RCC 7860 (cell line): ENCODE measurements around the gene P3H4.

Source experiments
- DNase-seq: peaks from one replicate; pipeline ENCODE4 v3.0.0-alpha.2; 2015; ENCODE audit warnings: low spot score
- FAIRE-seq: peaks from 2 replicates; lab custom pipeline; 2012; peaks lifted over from hg19 to GRCh38; lab: Jason Lieb, UNC

P3H4 gene

DNA sequence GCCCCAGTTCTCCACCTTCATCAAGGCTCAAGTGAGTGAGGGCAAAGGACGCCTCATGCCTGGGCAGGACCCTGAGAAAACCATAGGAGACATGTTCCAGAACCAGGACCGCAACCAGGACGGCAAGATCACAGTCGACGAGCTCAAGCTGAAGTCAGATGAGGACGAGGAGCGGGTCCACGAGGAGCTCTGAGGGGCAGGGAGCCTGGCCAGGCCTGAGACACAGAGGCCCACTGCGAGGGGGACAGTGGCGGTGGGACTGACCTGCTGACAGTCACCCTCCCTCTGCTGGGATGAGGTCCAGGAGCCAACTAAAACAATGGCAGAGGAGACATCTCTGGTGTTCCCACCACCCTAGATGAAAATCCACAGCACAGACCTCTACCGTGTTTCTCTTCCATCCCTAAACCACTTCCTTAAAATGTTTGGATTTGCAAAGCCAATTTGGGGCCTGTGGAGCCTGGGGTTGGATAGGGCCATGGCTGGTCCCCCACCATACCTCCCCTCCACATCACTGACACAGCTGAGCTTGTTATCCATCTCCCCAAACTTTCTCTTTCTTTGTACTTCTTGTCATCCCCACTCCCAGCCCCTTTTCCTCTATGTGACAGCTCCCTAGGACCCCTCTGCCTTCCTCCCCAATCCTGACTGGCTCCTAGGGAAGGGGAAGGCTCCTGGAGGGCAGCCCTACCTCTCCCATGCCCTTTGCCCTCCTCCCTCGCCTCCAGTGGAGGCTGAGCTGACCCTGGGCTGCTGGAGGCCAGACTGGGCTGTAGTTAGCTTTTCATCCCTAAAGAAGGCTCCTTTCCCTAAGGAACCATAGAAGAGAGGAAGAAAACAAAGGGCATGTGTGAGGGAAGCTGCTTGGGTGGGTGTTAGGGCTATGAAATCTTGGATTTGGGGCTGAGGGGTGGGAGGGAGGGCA lies 10.7 kb upstream of the P3H4 start:
- no peak for DNase-seq
- no peak for FAIRE-seq

- FAIRE-seq (no peak), DNase-seq (no peak)
Observed at GRCh38 chr17:41821776-41822175, 10.0 kb upstream of the P3H4 start.

GRCh38 chr17:41818024-41818423 lies 6.3 kb upstream of the P3H4 start:
- no peak for FAIRE-seq
- DNase-seq: no peak

DNA sequence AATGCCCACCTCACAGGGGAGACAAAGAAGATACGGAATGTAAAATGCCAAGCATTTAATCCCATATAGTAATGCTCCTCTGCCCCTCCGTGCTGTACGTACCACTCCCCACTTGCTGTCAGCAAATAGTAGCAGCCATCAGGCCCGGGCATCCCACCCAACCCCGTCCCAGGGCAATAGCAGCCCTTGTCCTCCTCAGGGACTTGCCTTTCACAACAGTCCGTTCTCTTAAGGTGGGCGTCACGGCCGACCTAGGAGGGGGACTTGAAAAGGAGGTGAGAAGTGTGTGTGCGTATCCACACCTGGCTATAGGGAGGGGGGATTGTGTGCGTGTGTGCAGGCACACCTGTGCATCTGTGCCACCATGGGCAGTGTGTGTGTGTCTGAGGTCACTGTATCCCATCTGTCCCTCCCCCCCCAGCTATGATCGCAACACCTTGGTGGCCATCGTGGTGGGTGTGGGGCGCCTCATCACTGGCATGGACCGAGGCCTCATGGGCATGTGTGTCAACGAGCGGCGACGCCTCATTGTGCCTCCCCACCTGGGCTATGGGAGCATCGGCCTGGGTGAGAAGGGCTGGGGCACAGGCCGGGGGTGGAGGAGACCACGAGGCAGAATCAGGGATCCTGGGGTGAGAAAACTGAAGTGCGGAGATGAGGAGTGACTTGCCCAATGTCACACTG lies 5.0 kb upstream of the P3H4 start:
- no peak for FAIRE-seq
- no peak for DNase-seq

DNA sequence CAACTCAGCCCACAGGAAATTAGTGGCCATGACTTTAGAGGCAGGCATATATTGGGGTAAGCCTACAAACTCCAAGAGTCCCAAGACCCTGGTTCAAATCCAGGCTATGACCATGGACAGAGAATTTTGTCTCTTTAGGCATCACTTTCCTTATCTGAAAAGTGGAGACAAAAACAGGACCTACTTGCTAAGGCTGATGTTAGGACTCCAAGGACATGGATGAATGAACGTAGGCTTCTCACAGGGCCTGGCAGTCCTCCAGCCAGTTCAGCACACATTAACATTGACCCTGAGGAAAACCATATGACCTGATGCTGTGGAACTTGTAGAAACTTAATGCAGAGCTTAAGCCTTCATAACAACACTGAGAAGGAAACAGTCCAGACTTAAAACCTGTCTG lies 2.4 kb upstream of the P3H4 start:
- FAIRE-seq (peak; percentile 88), DNase-seq (peak; percentile 81)

DNA sequence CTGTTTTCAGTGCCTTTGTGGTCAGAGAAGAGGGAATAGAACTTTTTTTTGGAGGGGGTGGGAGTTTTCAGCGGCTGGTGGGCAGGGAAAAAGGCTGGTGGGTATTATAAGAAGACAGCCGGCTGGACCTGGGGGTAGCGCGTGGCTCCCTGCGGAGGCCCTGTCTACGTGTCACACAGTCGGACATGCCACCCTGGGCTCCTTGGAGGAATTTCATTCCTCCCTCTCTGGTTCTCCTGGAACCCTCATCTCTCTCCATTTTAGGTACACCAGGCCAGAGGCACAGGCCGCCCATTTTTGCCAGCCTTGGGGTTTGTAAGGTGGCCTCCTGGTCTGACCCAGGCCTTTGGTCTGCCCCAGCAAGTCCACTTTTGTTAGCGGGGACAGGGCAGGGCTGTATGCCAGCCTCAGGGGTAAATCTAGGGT lies 2.0 kb upstream of the P3H4 start:
- no peak for DNase-seq
- no peak for FAIRE-seq

DNA sequence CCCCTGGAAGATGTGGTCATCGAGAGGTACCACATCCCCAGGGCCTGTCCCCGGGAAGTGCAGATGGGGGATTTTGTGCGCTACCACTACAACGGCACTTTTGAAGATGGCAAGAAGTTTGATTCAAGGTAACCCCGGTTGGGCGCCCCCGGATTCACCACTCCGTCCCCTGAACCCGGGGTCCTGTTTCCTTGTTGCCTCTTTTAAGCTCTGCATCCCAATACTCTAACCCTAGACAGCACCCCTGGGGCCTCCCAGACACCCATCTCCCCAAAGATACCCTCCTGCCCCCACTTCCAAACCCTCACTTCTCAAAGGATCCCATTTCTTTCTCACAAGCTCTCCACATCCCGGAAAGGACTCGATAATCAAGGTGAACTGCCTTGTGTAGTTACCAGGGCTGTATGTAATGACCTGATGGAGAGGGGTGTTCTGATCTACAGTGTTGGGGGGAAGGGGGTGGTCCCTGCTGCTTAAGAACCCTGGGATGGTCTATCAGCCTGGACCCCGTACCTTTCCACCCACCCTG lies 1.5 kb upstream of the P3H4 start:
- FAIRE-seq: no peak
- no peak for DNase-seq

DNA sequence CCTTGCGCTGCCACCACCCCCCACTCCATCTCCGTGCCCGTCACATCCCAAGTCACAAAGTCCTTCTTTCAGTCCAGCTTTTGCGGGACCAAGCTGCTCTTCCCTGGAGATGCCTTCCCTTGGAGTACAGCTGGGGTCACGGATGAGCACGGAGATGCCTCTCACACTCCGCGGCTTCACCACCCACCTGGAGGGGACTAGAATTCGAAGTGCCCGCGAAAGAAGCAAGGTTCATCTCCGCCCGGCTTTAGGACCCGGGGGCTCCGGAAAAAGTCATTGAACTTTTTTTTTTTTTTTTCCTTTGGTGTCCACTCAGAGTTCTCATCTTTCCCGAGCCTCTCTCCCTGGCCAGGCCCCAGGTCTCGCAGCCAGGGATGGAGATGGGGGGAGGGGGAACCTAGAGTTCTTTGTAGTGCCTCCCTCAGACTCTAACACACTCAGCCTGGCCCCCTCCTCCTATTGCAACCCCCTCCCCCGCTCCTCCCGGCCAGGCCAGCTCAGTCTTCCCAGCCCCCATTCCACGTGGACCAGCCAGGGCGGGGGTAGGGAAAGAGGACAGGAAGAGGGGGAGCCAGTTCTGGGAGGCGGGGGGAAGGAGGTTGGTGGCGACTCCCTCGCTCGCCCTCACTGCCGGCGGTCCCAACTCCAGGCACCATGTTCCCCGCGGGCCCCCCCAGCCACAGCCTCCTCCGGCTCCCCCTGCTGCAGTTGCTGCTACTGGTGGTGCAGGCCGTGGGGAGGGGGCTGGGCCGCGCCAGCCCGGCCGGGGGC lies 817 bp upstream of the P3H4 start, which contains the start of gene FKBP10:
Gene FKBP10, plus strand, starts transcription at position 624 of the 771 bp plus-strand sequence. Its CDS starts 31 bp downstream, at position 655.
- no peak for FAIRE-seq
- peak; percentile 57 for DNase-seq

- FAIRE-seq: no peak
- no peak for DNase-seq
Observed at GRCh38 chr17:41810659-41811548, 845 bp downstream of the P3H4 start.

DNA sequence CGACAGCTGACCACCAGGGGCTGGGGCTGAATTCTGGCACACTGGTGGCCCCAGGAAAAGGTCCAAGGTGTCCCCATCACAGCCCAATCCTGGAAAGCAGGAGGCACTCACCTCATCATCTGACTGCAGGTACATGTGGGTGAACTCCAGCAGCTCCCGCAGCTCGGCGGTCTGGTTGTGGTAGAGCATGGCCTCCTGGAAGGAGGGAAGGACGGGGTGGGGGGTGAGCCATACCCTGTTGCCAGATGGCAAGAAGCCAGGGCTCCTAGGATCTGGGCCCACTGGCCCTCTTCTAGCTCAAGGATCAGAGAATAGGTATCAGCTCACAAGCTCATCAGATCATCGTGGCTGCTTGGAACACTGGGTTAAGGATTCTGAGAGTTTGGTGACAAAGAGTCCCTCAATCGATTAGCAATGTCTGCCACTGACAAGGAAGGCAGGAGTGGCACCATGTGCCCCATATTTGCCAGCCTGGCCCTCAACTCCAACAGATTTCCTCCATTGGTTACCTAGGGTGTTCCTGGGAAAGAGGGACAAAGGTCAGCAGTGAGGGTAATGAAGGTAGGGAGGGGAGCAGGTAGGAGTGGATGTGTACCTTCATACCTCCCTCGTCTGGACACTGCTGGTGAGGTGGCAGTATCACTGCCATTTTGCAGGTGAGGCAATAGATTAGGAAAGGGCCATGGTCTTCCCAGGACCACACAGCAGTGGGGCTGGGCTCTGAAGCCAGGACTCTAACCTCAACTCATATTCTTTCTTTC lies 4.9 kb downstream of the P3H4 start:
- DNase-seq (no peak), FAIRE-seq (no peak)

DNA sequence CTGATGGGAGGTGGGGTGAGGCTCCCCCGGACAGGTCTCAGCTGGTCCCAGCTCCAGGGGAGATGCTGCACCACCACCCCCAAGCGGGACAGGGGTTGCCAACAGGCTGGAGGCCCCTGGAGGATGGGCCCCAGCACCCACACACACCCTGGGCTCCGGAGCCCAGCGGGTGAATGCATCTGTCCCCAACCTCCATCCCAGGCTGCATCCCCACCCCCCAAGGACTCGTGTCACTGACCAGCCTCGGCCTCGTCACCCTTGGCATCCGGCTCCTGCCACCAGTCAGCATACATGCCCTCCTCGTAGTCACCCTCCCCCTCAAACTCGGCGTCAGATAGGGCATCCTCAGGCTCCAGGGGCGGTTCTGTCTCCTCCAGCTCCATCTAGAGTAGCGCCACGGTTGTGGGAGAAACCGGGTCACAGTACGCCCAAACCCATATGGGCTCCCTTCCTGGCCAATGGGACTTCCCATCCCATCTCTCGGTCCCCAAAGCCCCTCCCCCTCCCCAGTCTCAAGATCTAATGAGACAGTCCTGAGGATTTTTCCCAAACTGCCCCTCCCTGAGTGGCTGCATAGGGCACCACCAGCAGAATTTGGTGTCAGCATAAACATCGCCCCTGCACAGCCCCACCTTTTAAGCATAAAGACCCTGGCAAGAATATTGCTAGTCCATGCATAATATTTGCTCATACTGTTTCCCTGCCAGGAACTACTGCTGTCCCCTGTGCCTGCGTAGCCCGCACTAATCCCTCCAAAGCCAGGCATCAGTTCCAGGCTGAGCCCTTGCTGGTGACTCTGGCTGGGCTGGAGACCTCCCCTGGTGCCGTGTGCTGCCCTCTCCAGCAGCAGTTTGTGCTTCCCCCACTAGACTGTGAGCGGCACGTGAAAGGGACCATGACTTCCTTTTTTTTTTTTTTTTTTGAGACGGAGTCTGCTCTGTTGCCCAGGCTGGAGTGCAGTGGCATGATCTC lies 8.4 kb downstream of the P3H4 start:
- DNase-seq (no peak), FAIRE-seq (no peak)

DNA sequence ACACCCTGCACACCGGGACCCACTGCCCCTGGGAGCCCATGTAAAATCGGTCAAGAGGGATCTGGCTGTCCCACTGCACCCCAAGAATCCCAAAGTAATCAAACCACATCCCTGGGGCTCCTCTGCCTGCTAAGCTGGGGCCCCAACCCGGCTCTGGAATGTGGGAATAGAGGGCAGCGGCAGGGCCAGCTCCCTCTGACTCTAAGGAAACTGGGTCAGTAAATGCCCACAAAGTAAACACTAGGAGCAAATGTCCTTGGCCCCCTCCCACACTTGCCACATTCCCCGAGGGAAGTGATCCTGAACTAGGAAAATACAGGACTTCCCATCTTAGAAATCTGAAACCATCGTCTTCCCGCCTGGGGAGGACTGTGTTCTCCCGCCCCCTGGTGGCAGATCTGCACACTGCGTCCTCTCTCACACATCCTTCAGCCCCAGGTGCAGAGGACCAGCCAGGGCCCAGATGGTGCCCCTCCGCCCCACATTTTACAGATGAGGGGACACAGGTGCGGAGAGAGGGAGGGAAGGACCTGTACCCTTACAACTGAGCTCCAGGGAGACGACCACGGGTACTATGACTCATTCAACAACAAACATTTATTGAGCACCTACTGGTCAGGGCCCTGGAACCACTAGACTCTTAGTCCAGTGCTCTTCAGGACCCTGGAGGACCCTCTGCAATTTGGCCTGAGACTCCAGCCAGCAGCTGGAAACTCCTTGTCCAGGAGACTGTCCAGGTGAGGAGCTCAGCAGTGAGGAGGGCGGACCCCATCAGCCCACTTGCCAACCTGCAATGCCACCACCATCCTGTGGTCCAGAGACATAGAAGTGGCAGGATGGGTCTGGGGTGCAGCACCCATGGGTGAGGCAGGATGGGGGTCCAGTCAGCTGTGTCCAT lies 10.1 kb downstream of the P3H4 start:
- peak; percentile 90 for FAIRE-seq
- DNase-seq: peak; percentile 93

DNA sequence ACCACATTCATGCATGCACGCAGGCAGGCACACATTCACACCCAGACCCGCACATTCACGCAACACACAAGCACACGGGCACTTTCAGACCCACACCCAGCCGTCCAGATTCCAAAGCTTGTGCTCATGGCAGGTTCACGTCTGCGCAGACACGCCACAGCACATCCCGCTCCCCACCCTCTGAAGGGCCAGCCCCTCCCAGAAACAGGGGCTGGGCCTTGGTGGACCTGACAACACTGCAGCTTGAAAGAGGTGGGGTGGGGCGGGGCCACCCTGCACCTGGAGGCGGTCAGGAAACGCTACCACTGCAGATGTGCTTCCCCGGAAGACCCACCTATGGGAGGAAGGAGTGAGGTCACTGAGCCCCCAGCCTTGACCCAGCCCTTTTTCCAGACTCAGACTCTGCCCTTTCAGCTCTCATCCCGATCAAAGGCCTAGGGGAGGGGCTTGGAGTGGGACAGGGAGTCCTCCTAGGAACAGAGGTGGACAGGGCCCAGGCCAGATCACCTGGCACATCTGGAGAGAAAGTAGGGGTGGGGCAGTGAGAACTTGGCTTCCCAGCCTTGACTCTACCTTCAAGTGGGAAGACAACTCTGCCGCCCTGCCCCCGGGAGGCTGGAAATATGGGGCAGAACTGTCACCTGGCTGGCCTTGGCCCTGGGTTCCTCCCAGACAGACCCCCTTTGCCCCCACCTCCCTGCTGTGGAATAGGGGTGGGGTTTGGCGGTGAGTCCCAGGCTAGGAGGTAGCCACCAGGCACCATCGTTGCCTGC lies 11.0 kb downstream of the P3H4 start:
- FAIRE-seq (no peak), DNase-seq (peak; percentile 62)

DNA sequence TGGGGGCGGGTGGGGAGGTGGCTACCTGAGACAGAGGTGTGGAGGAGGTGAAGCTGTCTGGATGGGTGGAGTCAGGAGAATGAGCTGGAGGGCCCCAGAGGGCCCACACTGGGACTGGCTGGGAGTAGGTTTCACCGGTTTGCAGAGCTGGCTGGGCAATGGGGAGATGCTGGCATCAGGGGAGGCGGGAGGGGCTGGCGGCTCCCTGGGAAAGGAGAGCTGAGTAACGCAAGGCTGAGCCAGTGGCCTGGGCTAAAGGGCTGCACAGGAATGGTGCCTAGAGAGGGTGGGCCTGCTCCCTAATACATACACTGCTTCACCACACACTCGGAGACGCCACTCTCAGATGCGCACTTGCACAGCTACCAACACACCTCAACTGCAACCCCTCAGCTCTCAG lies 12.4 kb downstream of the P3H4 start:
- FAIRE-seq: no peak
- DNase-seq: no peak

- FAIRE-seq (no peak), DNase-seq (no peak)
Observed at GRCh38 chr17:41797377-41797776, 14.4 kb downstream of the P3H4 start.

DNA sequence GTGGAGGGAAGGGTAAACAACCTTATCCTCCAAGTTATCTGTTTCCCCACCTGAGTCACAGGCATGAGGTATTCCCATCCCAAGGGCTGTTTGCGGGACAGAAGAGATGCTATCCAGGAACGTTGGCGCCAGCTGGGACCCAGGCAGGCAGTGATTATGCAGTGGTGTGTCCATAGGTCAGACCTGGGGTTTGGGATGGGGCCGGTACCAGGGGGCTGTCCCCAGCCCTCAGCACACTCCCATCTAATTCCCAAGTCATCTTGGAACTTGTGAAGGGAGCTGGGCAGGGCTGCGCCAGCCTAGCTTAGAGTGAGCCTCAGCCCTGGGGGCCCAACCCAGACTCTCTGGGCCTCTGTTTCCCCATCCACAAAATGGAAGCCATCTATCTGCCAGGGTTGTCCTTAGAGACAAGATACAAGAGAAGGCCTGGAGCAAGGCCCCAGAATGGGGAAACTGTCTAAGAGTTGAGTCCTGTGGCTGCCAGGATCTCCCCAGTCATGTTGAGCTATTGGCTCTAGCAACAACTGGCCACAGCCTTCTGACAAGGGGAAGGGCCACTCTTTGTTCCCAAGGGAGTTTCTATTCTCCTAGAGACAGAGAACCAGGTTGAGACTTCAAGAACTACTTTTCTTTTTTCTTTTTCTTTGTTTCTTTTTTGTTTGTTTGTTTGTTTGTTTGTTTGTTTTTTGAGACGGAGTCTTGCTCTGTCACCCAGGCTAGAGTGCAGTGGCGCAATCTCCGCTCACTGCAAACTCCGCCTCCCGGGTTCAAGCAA lies 15.4 kb downstream of the P3H4 start:
- FAIRE-seq (no peak), DNase-seq (no peak)
